SK-N-SH (cell line): Measurements from ENCODE around the gene TP63. TPM values are rescaled to one million over a fixed set of nuclear protein-coding genes. Genes with fewer than 3 reads are reported as not detected.

ENCODE experiments used
- CTCF ChIA-PET: fragments of 300-600, 350-600 bp; formaldehyde crosslinking; extraction: SDS; loops from one replicate; lab custom pipeline; 2021; lab: Yijun Ruan, JAX
- POLR2A ChIA-PET: fragments of 350-600 bp; sonication (Branson Sonifier 250); formaldehyde crosslinking; extraction: SDS; loops from one replicate; lab custom pipeline; 2020; ENCODE audit warnings: antibody characterized with exemption, inconsistent platforms; lab: Yijun Ruan, JAX
- DNase-seq: peaks from one replicate; pipeline ENCODE4 v3.0.0; 2012
- H2AFZ ChIP-seq: fragments of 200-600 bp; sonication (generic); 2 replicates; pipeline ENCODE4 v1.8.1; 2016; ENCODE audit warnings: antibody characterized with exemption, mild to moderate bottlenecking, low read depth
- H3F3A ChIP-seq: fragments of 200-600 bp; sonication (generic); replicated peaks from 2 replicates; pipeline ENCODE3; 2016; ENCODE audit warnings: antibody characterized with exemption, mild to moderate bottlenecking; ENCODE audit not compliant: insufficient read depth
- H3K27ac ChIP-seq, 2 experiments: fragments of 200-500 bp in 1 of 2; fragments of 200-600 bp in 1 of 2; sonication (Bioruptor generic) in 1 of 2; sonication (generic), shearing (Covaris generic) in 1 of 2; 2 replicates each; pipeline versions ENCODE4 v1.5.1 to v1.6.1; 2014 to 2016; ENCODE audit warnings: low read depth in 2 of 2, inconsistent platforms in 1 of 2, low read length in 1 of 2, mild to moderate bottlenecking in 1 of 2, mixed read lengths in 1 of 2
- H3K27me3 ChIP-seq: fragments of 200-600 bp; sonication (generic), shearing (Covaris generic); 2 replicates; pipeline ENCODE4 v1.6.1; 2016; ENCODE audit warnings: mixed run types; ENCODE audit not compliant: insufficient read depth
- H3K36me3 ChIP-seq, 2 experiments: fragments of 200-500 bp in 1 of 2; fragments of 200-600 bp in 1 of 2; sonication (Bioruptor generic) in 1 of 2; sonication (generic) in 1 of 2; replicated peaks in 1 of 2; 2 replicates each; pipeline versions ENCODE3 to v1.5.1; 2014 to 2016; ENCODE audit warnings: low read length in 1 of 2, mild to moderate bottlenecking in 1 of 2; ENCODE audit not compliant: insufficient read depth in 2 of 2, control insufficient read depth in 1 of 2
- H3K4me1 ChIP-seq, 2 experiments: fragments of 200-500 bp in 1 of 2; fragments of 200-600 bp in 1 of 2; sonication (Bioruptor generic) in 1 of 2; sonication (generic), shearing (Covaris generic) in 1 of 2; 2 replicates each; pipeline versions ENCODE4 v1.5.1 to v1.6.1; 2014 to 2016; ENCODE audit warnings: low read depth in 1 of 2, low read length in 1 of 2, mixed run types in 1 of 2; ENCODE audit not compliant: insufficient read depth in 2 of 2, control insufficient read depth in 1 of 2
- H3K4me2 ChIP-seq: fragments of 200-600 bp; sonication (generic), shearing (Covaris generic); 2 replicates; pipeline ENCODE4 v1.6.1; 2017; ENCODE audit warnings: mixed run types
- H3K4me3 ChIP-seq, 2 experiments: fragments of 200-500 bp in 1 of 2; fragments of 200-600 bp in 1 of 2; sonication (Bioruptor generic) in 1 of 2; sonication (generic), shearing (Covaris generic) in 1 of 2; 2 replicates each; pipeline versions ENCODE4 v1.5.1 to v1.8.1; 2014 to 2016; ENCODE audit warnings: low read depth in 2 of 2, inconsistent platforms in 1 of 2, low read length in 1 of 2, mild to moderate bottlenecking in 1 of 2, mixed read lengths in 1 of 2, moderate library complexity in 1 of 2
- H3K79me2 ChIP-seq: fragments of 200-600 bp; sonication (generic); 2 replicates; pipeline ENCODE4 v1.8.1; 2017; ENCODE audit warnings: mild to moderate bottlenecking; ENCODE audit not compliant: insufficient read depth
- H3K9ac ChIP-seq: fragments of 200-600 bp; sonication (generic); 2 replicates; pipeline ENCODE4 v1.6.1; 2017; ENCODE audit warnings: mixed run types
- H3K9me2 ChIP-seq: fragments of 200-600 bp; sonication (generic); 2 replicates; pipeline ENCODE4 v1.6.1; 2017; ENCODE audit warnings: mixed run types
- H3K9me3 ChIP-seq: fragments of 200-600 bp; sonication (generic); 2 replicates; pipeline ENCODE4 v1.6.1; 2017; ENCODE audit warnings: mixed run types, mild to moderate bottlenecking, moderate library complexity
- H4K20me1 ChIP-seq: fragments of 200-600 bp; sonication (generic); 2 replicates; pipeline ENCODE4 v1.6.1; 2017; ENCODE audit warnings: mild to moderate bottlenecking, mixed run types; ENCODE audit not compliant: insufficient read depth
- EP300 ChIP-seq, 2 experiments: IDR thresholded peaks; 2 replicates each; pipeline versions ENCODE4 v1.4.0 to v1.6.1; 2012; ENCODE audit warnings: borderline replicate concordance in 1 of 2, low read depth in 1 of 2, low read length in 1 of 2
- FOSL2 ChIP-seq: IDR thresholded peaks from 2 replicates; pipeline ENCODE4 v1.4.0; 2012; ENCODE audit warnings: low read depth, mild to moderate bottlenecking, moderate library complexity, borderline replicate concordance
- FOXJ3 ChIP-seq: sonication (generic); formaldehyde crosslinking; IDR thresholded peaks from 2 replicates; pipeline ENCODE4 v1.5.1; 2020; ENCODE audit warnings: mild to moderate bottlenecking, missing genetic modification reagents
- FOXM1 ChIP-seq: IDR thresholded peaks from 2 replicates; pipeline ENCODE4 v1.4.0; 2012; ENCODE audit warnings: low read depth, mild to moderate bottlenecking
- GATA2 ChIP-seq: sonication (generic); formaldehyde crosslinking; IDR thresholded peaks from 2 replicates; pipeline ENCODE4 v1.5.0; 2020; ENCODE audit warnings: mild to moderate bottlenecking, missing genetic modification reagents
- JUND ChIP-seq: IDR thresholded peaks from 2 replicates; pipeline ENCODE4 v1.4.0; 2012
- MXI1 ChIP-seq: IDR thresholded peaks from 2 replicates; pipeline ENCODE4 v1.6.1; 2012; ENCODE audit warnings: mild to moderate bottlenecking, low read depth, low read length, improper control_type of control experiment
- NFIC ChIP-seq: IDR thresholded peaks from 2 replicates; pipeline ENCODE4 v1.4.0; 2012; ENCODE audit warnings: borderline replicate concordance
- NRF1 ChIP-seq: IDR thresholded peaks from 2 replicates; pipeline ENCODE4 v1.6.1; 2012; ENCODE audit warnings: low read depth, mild to moderate bottlenecking, low read length
- PBX3 ChIP-seq: IDR thresholded peaks from 2 replicates; pipeline ENCODE4; 2012
- POLR2AphosphoS5 ChIP-seq: IDR thresholded peaks from 2 replicates; pipeline ENCODE4 v1.6.1; 2012; ENCODE audit warnings: low read depth, low read length
- RAD21 ChIP-seq: IDR thresholded peaks from 2 replicates; pipeline ENCODE4 v1.6.1; 2012; ENCODE audit warnings: mild to moderate bottlenecking, low read length
- REST ChIP-seq: IDR thresholded peaks from 2 replicates; pipeline ENCODE4 v1.6.1; 2012; ENCODE audit warnings: mild to moderate bottlenecking, low read depth, low read length, moderate library complexity
- RFX5 ChIP-seq: IDR thresholded peaks from 2 replicates; pipeline ENCODE4 v1.6.1; 2012; ENCODE audit warnings: mild to moderate bottlenecking, improper control_type of control experiment, low read length
- SMC3 ChIP-seq: IDR thresholded peaks from 2 replicates; pipeline ENCODE4 v1.6.1; 2012; ENCODE audit warnings: low read depth, low read length, improper control_type of control experiment
- TAF1 ChIP-seq: IDR thresholded peaks from 2 replicates; pipeline ENCODE4 v1.6.1; 2012; ENCODE audit warnings: low read depth, mild to moderate bottlenecking, low read length, moderate library complexity, borderline replicate concordance
- TEAD4 ChIP-seq: IDR thresholded peaks from 2 replicates; pipeline ENCODE4 v1.4.0; 2012; ENCODE audit warnings: mild to moderate bottlenecking, borderline replicate concordance; ENCODE audit not compliant: insufficient read depth
- YY1 ChIP-seq: IDR thresholded peaks from 2 replicates; pipeline ENCODE4 v1.4.0; 2012; ENCODE audit warnings: low read depth, mild to moderate bottlenecking
- polyA plus RNA-seq, 3 experiments: library from polyadenylated mRNA; depleted of rRNA; stranded (reverse); fragments of >200 nt; gene quantifications; 2 replicates each; pipeline ENCODE4 v1.2.3, GENCODE V29; 2012
- TF ChIP-seq, protein P1 (sequence below): IDR thresholded peaks from 2 replicates; pipeline ENCODE4 v1.4.0; 2012; ENCODE audit warnings: low read depth, borderline replicate concordance
- TF ChIP-seq, protein P2 (sequence below): IDR thresholded peaks from 2 replicates; pipeline ENCODE4 v1.4.0; 2012; ENCODE audit warnings: low read depth
- TF ChIP-seq, protein P3 (sequence below): fragments of 200-600 bp; sonication (generic); IDR thresholded peaks from 2 replicates; pipeline ENCODE4 v1.6.1; 2017; ENCODE audit warnings: antibody characterized with exemption, mild to moderate bottlenecking, moderate library complexity
- TF ChIP-seq, protein P4 (sequence below): fragments of 150-350 bp; IDR thresholded peaks from 2 replicates; pipeline ENCODE4 v1.6.1; 2016; ENCODE audit warnings: mild to moderate bottlenecking, low read depth, low read length

The TP63 gene
- polyA plus RNA-seq, 1 of the 3 experiments (the other 2 are of a cell fraction), result not detected

DNA sequence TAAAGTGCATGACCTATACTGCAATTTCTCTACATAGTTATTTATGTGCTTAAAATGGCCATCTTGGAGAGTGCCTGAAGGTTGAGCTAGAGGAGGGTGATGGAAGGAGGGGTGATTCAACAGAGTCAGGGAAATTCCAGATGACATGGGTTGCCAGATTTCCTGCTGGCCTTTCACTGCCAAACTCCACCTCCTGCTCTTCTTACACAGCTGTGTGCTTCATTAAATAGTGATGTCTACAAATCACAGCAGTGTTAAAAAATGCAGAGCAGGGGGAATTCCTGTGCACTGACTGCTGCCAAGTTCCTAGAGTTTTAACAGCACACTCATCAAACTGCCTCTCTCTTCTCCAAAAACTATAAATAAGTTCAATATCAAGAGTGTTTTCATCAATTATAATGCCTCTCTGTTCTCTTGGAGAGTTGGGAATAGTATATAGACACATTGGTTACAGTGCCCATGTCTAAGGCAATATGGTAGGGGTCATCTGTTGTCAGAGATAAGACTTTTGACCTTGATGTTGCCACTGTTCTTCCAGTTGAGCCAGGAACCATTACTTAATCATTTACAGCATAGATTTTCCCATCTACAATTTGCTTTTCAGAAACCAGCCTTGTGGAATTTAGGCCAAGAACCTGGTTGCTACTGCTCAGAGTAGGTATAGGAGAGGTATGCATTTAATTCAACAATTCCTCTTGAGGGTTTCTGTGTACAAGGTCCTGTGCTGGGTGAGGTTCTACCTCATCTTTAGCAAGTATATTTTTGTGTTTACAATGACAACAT lies 79.6 kb downstream of the TP63 start:
- no peak overlapping the region for H3K9ac ChIP-seq
- TF ChIP-seq, protein P1, sequence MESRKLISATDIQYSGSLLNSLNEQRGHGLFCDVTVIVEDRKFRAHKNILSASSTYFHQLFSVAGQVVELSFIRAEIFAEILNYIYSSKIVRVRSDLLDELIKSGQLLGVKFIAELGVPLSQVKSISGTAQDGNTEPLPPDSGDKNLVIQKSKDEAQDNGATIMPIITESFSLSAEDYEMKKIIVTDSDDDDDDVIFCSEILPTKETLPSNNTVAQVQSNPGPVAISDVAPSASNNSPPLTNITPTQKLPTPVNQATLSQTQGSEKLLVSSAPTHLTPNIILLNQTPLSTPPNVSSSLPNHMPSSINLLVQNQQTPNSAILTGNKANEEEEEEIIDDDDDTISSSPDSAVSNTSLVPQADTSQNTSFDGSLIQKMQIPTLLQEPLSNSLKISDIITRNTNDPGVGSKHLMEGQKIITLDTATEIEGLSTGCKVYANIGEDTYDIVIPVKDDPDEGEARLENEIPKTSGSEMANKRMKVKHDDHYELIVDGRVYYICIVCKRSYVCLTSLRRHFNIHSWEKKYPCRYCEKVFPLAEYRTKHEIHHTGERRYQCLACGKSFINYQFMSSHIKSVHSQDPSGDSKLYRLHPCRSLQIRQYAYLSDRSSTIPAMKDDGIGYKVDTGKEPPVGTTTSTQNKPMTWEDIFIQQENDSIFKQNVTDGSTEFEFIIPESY, result no peak
- TF ChIP-seq NRF1, result no peak
- no peak for TF ChIP-seq FOSL2
- TF ChIP-seq REST, result no peak
- peak; percentile 66; the same call in 1 of the 2 replicates for TF ChIP-seq TEAD4
- TF ChIP-seq PBX3, result peak; percentile 84
- no peak for TF ChIP-seq GATA2 (CRISPR knock-in tag)
- TF ChIP-seq, protein P2, sequence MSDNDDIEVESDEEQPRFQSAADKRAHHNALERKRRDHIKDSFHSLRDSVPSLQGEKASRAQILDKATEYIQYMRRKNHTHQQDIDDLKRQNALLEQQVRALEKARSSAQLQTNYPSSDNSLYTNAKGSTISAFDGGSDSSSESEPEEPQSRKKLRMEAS, result no peak
- TF ChIP-seq MXI1, result no peak
- no peak for TF ChIP-seq POLR2AphosphoS5
- TF ChIP-seq, protein P3, sequence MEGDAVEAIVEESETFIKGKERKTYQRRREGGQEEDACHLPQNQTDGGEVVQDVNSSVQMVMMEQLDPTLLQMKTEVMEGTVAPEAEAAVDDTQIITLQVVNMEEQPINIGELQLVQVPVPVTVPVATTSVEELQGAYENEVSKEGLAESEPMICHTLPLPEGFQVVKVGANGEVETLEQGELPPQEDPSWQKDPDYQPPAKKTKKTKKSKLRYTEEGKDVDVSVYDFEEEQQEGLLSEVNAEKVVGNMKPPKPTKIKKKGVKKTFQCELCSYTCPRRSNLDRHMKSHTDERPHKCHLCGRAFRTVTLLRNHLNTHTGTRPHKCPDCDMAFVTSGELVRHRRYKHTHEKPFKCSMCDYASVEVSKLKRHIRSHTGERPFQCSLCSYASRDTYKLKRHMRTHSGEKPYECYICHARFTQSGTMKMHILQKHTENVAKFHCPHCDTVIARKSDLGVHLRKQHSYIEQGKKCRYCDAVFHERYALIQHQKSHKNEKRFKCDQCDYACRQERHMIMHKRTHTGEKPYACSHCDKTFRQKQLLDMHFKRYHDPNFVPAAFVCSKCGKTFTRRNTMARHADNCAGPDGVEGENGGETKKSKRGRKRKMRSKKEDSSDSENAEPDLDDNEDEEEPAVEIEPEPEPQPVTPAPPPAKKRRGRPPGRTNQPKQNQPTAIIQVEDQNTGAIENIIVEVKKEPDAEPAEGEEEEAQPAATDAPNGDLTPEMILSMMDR, result no peak
- TF ChIP-seq FOXM1, result no peak
- TF ChIP-seq RFX5, result no peak
- no peak for TF ChIP-seq TAF1
- TF ChIP-seq SMC3, result no peak
- TF ChIP-seq RAD21, result no peak
- no peak for TF ChIP-seq YY1
- TF ChIP-seq, protein P4, sequence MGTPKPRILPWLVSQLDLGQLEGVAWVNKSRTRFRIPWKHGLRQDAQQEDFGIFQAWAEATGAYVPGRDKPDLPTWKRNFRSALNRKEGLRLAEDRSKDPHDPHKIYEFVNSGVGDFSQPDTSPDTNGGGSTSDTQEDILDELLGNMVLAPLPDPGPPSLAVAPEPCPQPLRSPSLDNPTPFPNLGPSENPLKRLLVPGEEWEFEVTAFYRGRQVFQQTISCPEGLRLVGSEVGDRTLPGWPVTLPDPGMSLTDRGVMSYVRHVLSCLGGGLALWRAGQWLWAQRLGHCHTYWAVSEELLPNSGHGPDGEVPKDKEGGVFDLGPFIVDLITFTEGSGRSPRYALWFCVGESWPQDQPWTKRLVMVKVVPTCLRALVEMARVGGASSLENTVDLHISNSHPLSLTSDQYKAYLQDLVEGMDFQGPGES, result no peak
- TF ChIP-seq FOXJ3, result no peak
- TF ChIP-seq JUND, result peak; percentile 49
- TF ChIP-seq EP300 (IDR thresholded peaks at IDR 0.05; ENCODE audit: borderline replicate concordance in 1 of 2, low read depth in 1 of 2, low read length in 1 of 2), result peak in 1 of 2 experiments; percentile 60; a peak in 2 of 4 replicates
- TF ChIP-seq NFIC, result peak; percentile 77

More for the DNA sequence above, 79.6 kb downstream of the TP63 start:
- H3K4me3 ChIP-seq, result no peak overlapping the region
- no peak overlapping the region for H3K27ac ChIP-seq
- ChIA-PET POLR2A (no interaction called here), CTCF (interaction anchor here (1.2 kb wide), 1 partner anchor 8 kb away, joined by 3 read pairs; no protein-coding TSS in a partner anchor)
- no peak overlapping the region for H2AFZ ChIP-seq
- H3K9me2 ChIP-seq, result no peaks in the 10 kb centered on the region
- H3K4me2 ChIP-seq, result no peak overlapping the region
- H3K36me3 ChIP-seq, result no peaks in the 10 kb centered on the region
- no peaks in the 10 kb centered on the region for H3K9me3 ChIP-seq
- no peaks in the 10 kb centered on the region; the same call in 1 of the 2 replicates for H3K27me3 ChIP-seq
- DNase-seq, result no peak
- H3K4me1 ChIP-seq, result peaks cover 0 to 15% of the 10 kb centered on the region in 2 experiments; a peak in 1 of 4 replicates
- no peaks in the 10 kb centered on the region for H4K20me1 ChIP-seq
- H3F3A ChIP-seq, result peaks cover 8% of the 10 kb centered on the region
- H3K79me2 ChIP-seq, result no peaks in the 10 kb centered on the region
